K562 (cell line): ENCODE results near the gene GALR1. TPM values are rescaled to one million over a fixed set of nuclear protein-coding genes. Genes with fewer than 3 reads are reported as not detected.

ENCODE experiments used
- ATAC-seq: fragments of 200-7000 bp; cut with Tn5 transposase; 3 replicates; pipeline ENCODE4 v1.9.1; 2020; ENCODE audit warnings: moderate library complexity
- BruUV-seq: library from RNA; stranded (reverse); fragments of 400-500 nt; replicated peaks from 2 replicates; lab custom pipeline; 2021; lab: Mats Ljungman, UMichigan
- CTCF ChIA-PET: fragments of 300-600 bp; formaldehyde crosslinking; extraction: SDS; loops from one replicate; lab custom pipeline; 2021; ENCODE audit warnings: low intra/inter-chr PET ratio; lab: Yijun Ruan, JAX
- POLR2A ChIA-PET: fragments of 300-600, 350-650 bp; sonication (Branson Sonifier 250); formaldehyde crosslinking; extraction: SDS; loops from one replicate; lab custom pipeline; 2021; ENCODE audit warnings: antibody characterized with exemption, inconsistent platforms; lab: Yijun Ruan, JAX
- DNase-seq, 4 experiments: peaks; one replicate each; pipeline versions ENCODE4 v3.0.0 to v3.0.0-alpha.2; 2011 to 2018; ENCODE audit warnings: low spot score in 3 of 4, mixed read lengths in 3 of 4; ENCODE audit errors: extremely low read depth in 1 of 4
- FAIRE-seq: peaks from 2 replicates; lab custom pipeline; 2011; peaks lifted over from hg19 to GRCh38; lab: Jason Lieb, UNC
- H2AFZ ChIP-seq: 2 replicates; pipeline ENCODE4 v1.6.0; 2011; ENCODE audit warnings: low read depth, low read length, control low read depth, inconsistent platforms
- H3K27ac ChIP-seq: fragments of 200-600 bp; 3 replicates; pipeline ENCODE4 v1.8.0; 2011; ENCODE audit warnings: low read depth, mild to moderate bottlenecking, control low read depth, inconsistent platforms, low read length, moderate library complexity, mixed read lengths; ENCODE audit errors: extremely low read depth
- H3K27me3 ChIP-seq, 2 experiments: fragments of 300-600 bp in 1 of 2; 2 replicates in 1 of 2; 3 replicates in 1 of 2; pipeline versions ENCODE4 v1.6.0 to v1.8.0; 2011; ENCODE audit warnings: inconsistent platforms in 2 of 2, low read length in 2 of 2, mild to moderate bottlenecking in 1 of 2, mixed read lengths in 1 of 2, moderate library complexity in 1 of 2; ENCODE audit not compliant: control insufficient read depth in 2 of 2, insufficient read depth in 2 of 2
- H3K36me3 ChIP-seq: fragments of 300-600 bp; 3 replicates; pipeline ENCODE4 v1.8.0; 2011; ENCODE audit warnings: mild to moderate bottlenecking, low read length, inconsistent platforms; ENCODE audit not compliant: control insufficient read depth, insufficient read depth
- H3K4me1 ChIP-seq, 2 experiments: fragments of 200-600 bp in 1 of 2; replicated peaks in 1 of 2; 2 replicates in 1 of 2; 3 replicates in 1 of 2; pipeline versions ENCODE4 v1.5.1 to v1.8.0; 2011; ENCODE audit warnings: inconsistent platforms in 2 of 2, low read length in 2 of 2, mild to moderate bottlenecking in 1 of 2, mixed read lengths in 1 of 2, moderate library complexity in 1 of 2; ENCODE audit not compliant: control insufficient read depth in 2 of 2, insufficient read depth in 2 of 2
- H3K4me2 ChIP-seq: 2 replicates; pipeline ENCODE4 v1.6.1; 2011; ENCODE audit warnings: low read length, control low read depth, inconsistent platforms, mixed read lengths; ENCODE audit not compliant: insufficient read depth
- H3K4me3 ChIP-seq: fragments of 200-600 bp; sonication (generic), shearing (Covaris generic); 2 replicates; pipeline ENCODE4 v1.5.1; 2016; ENCODE audit warnings: control low read depth, inconsistent platforms
- H3K79me2 ChIP-seq: fragments of 200-600 bp; 3 replicates; pipeline ENCODE4 v1.8.0; 2011; ENCODE audit warnings: low read length, inconsistent platforms; ENCODE audit not compliant: control insufficient read depth, insufficient read depth
- H3K9ac ChIP-seq, 2 experiments: 2 replicates each; pipeline versions ENCODE4 v1.6.0 to v1.6.1; 2011; ENCODE audit warnings: low read depth in 2 of 2, low read length in 2 of 2, control low read depth in 1 of 2, inconsistent platforms in 1 of 2, mild to moderate bottlenecking in 1 of 2, mixed read lengths in 1 of 2; ENCODE audit not compliant: insufficient read depth in 1 of 2
- H3K9me1 ChIP-seq: one replicate; pipeline ENCODE4 v1.6.0; 2011; ENCODE audit warnings: inconsistent platforms, mild to moderate bottlenecking, low read length, moderate library complexity; ENCODE audit not compliant: control insufficient read depth, insufficient read depth
- H3K9me3 ChIP-seq: replicated peaks from 2 replicates; pipeline ENCODE4 v1.5.1; 2011; ENCODE audit warnings: low read depth, low read length, inconsistent platforms; ENCODE audit not compliant: control insufficient read depth, insufficient read depth
- H4K20me1 ChIP-seq: replicated peaks from 2 replicates; pipeline ENCODE4 v1.6.1; 2011; ENCODE audit warnings: low read length, inconsistent platforms, mixed read lengths; ENCODE audit not compliant: control insufficient read depth, insufficient read depth
- AFF4 ChIP-seq: sonication (generic); formaldehyde crosslinking; IDR thresholded peaks from 2 replicates; pipeline ENCODE4 v1.8.0; 2023; ENCODE audit warnings: mild to moderate bottlenecking, missing genetic modification reagents
- ATF1 ChIP-seq, 2 experiments: fragments of 450-650 bp in 1 of 2; IDR thresholded peaks; 2 replicates each; pipeline ENCODE4 v1.6.1; 2016; ENCODE audit warnings: missing compliant biosample characterization in 1 of 2, missing genetic modification characterization in 1 of 2
- BCL6 ChIP-seq: fragments of 250-450 bp; sonication (Bioruptor Pico); IDR thresholded peaks from 2 replicates; pipeline ENCODE4 v1.4.0; 2020
- ETS1 ChIP-seq: conservative IDR thresholded peaks from 2 replicates; pipeline ENCODE4 v1.6.1; 2011; ENCODE audit warnings: low read depth, mild to moderate bottlenecking, low read length; ENCODE audit not compliant: control insufficient read depth
- ETS2 ChIP-seq: IDR thresholded peaks from 2 replicates; pipeline ENCODE4 v1.6.1; 2016; ENCODE audit warnings: borderline replicate concordance, missing genetic modification characterization, mild to moderate bottlenecking, moderate library complexity, missing compliant biosample characterization; ENCODE audit not compliant: poor library complexity, severe bottlenecking
- MAFF ChIP-seq: IDR thresholded peaks from 2 replicates; pipeline ENCODE4 v1.6.1; 2012; ENCODE audit warnings: low read length, improper control_type of control experiment
- MEIS2 ChIP-seq: fragments of 450-650 bp; IDR thresholded peaks from 2 replicates; pipeline ENCODE4 v1.6.1; 2014; ENCODE audit warnings: mild to moderate bottlenecking; ENCODE audit not compliant: partially characterized antibody
- NCOA2 ChIP-seq, 2 experiments: fragments of 450-650 bp; IDR thresholded peaks; 2 replicates each; pipeline ENCODE4 v1.6.1; 2018; ENCODE audit warnings: mild to moderate bottlenecking in 2 of 2, moderate library complexity in 1 of 2; ENCODE audit not compliant: partially characterized antibody in 2 of 2
- NELFE ChIP-seq: IDR thresholded peaks from 2 replicates; pipeline ENCODE4 v1.6.1; 2011; ENCODE audit warnings: mild to moderate bottlenecking; ENCODE audit not compliant: insufficient read depth, insufficient read length
- PBX2 ChIP-seq, 2 experiments: IDR thresholded peaks in 1 of 2; conservative IDR thresholded peaks in 1 of 2; 2 replicates each; pipeline ENCODE4 v1.6.1; 2016; ENCODE audit warnings: low read depth in 2 of 2, mild to moderate bottlenecking in 1 of 2, missing compliant biosample characterization in 1 of 2, missing genetic modification characterization in 1 of 2, moderate library complexity in 1 of 2
- SMC3 ChIP-seq: conservative IDR thresholded peaks from 2 replicates; pipeline ENCODE4 v1.6.1; 2011; ENCODE audit warnings: low read depth, low read length, improper control_type of control experiment; ENCODE audit not compliant: insufficient read depth
- TAF7 ChIP-seq: fragments of 450-650 bp; IDR thresholded peaks from 2 replicates; pipeline ENCODE4 v1.6.1; 2016; ENCODE audit warnings: missing genetic modification characterization, missing compliant biosample characterization
- ZNF23 ChIP-seq: fragments of 250-450 bp; sonication (Bioruptor Pico); IDR thresholded peaks from 2 replicates; pipeline ENCODE4 v1.4.0; 2020; ENCODE audit warnings: mild to moderate bottlenecking
- ZNF507 ChIP-seq: conservative IDR thresholded peaks from 2 replicates; pipeline ENCODE4 v1.6.1; 2017; ENCODE audit warnings: missing genetic modification characterization, missing compliant biosample characterization
- ZNF778 ChIP-seq: fragments of 450-650 bp; formaldehyde crosslinking; IDR thresholded peaks from 2 replicates; pipeline ENCODE4 v1.4.0; 2020; ENCODE audit warnings: mild to moderate bottlenecking, moderate library complexity
- WGBS: fragments of 100-300 bp; shearing (Covaris generic); methylation state at CpG from one replicate; pipeline ENCODE4 v1.1.6; 2016; ENCODE audit warnings: low coverage, mixed read lengths; ENCODE audit not compliant: insufficient coverage; ENCODE audit errors: missing lambda C conversion rate; 5-methylcytosine and 5-hydroxymethylcytosine counted together
- in situ Hi-C: fragments of 300-500 bp; cut with MboI; formaldehyde crosslinking; loops from 4 replicates; pipeline ENCODE4 v1.15.0; 2018; ENCODE audit warnings: inconsistent platforms, mixed read lengths
- intact Hi-C: fragments of 100-400 bp; cut with micrococcal nuclease; formaldehyde crosslinking; loops from 2 replicates; pipeline ENCODE4 v1.14.2; 2022
- polyA plus RNA-seq, 8 experiments: library from polyadenylated mRNA; depleted of rRNA in 4 of 8; stranded (reverse) in 5 of 8; unstranded in 3 of 8; fragments of >200 nt; fragmentation: Nextera tagmentation in 2 of 8; fragmentation: Illumina TruSeq in 1 of 8; extraction: Ambion mirVana in 2 of 8; extraction: Trizol in 1 of 8; gene quantifications; 2 replicates each; pipeline versions ENCODE4 v1.2.1 to v1.2.3, GENCODE V29; 2011 to 2014; ENCODE audit warnings: inconsistent platforms in 1 of 8, missing spikeins in 1 of 8
- total RNA-seq, 7 experiments: library from RNA; depleted of rRNA in 6 of 7; stranded (reverse); fragments of >200 nt in 6 of 7; fragmentation: Illumina TruSeq in 2 of 7; extraction: Trizol in 2 of 7; gene quantifications; 2 replicates each; pipeline versions ENCODE4 v1.2.1 to v1.2.3, GENCODE V29; 2011 to 2021; ENCODE audit warnings: low replicate concordance in 1 of 7

GALR1 gene
- total and polyA plus RNA-seq, 9 of the 15 experiments (the other 6 are each of a cell fraction or from before 2014, with no cell fraction given) = not detected

- BruUV-seq = no TSS peak
- H3K27me3 ChIP-seq = no peaks in the 10 kb centered on the region
- H4K20me1 ChIP-seq = no peaks in the 10 kb centered on the region
- DNase-seq = no peak
- 0% methylated on average over 3 of the region's 3 CpGs for WGBS
- H3K9ac ChIP-seq = no peak overlapping the region
- H3K9me1 ChIP-seq = no peaks in the 10 kb centered on the region
- H3K4me3 ChIP-seq = no peak overlapping the region
- intact Hi-C loops (no loop called here), in situ Hi-C loops (no loop called here)
- no peak overlapping the region for H2AFZ ChIP-seq
- H3K4me2 ChIP-seq = no peak overlapping the region
- H3K79me2 ChIP-seq = no peaks in the 10 kb centered on the region
- H3K4me1 ChIP-seq = no peaks in the 10 kb centered on the region
- CTCF ChIA-PET = no interaction called here
- H3K36me3 ChIP-seq = no peaks in the 10 kb centered on the region
- H3K9me3 ChIP-seq = no peaks in the 10 kb centered on the region
- POLR2A ChIA-PET = no interaction called here
- H3K27ac ChIP-seq = no peak overlapping the region
- FAIRE-seq = no peak
- ATAC-seq = no peak
- TF ChIP-seq PBX2 (CRISPR knock-in tag; IDR thresholded peaks at IDR 0.05; ENCODE audit: low read depth) (no peak), PBX2 (tag; conservative IDR thresholded peaks at IDR 0.05; ENCODE audit: low read depth) (no peak), ETS2 (tag) (no peak), ZNF778 (CRISPR knock-in tag) (no peak), NCOA2 (IDR thresholded peaks at IDR 0.05; ENCODE audit: partially characterized antibody in 2 of 2) (no peak), ETS1 (no peak), ZNF507 (no peak), TAF7 (tag) (no peak), MEIS2 (no peak), MAFF (no peak), BCL6 (no peak), SMC3 (no peak), AFF4 (CRISPR knock-in tag) (no peak), NELFE (no peak), ATF1 (CRISPR knock-in tag; IDR thresholded peaks at IDR 0.05) (no peak), ATF1 (tag; IDR thresholded peaks at IDR 0.05) (no peak), ZNF23 (CRISPR knock-in tag) (no peak)
These were observed 27.2 kb upstream of the GALR1 start for GRCh38 chr18:77222464-77222863.
